HG03571 (cell line): Measurements from ENCODE around the gene GMEB1.
"Not testable (repeated sequence)": the region's sequence is repeated elsewhere in the genome, so short reads cannot be mapped to it uniquely, and the experiment has no call there.

Experiments
- ATAC-seq: cut with Tn5 transposase; IDR thresholded peaks from one replicate; pipeline ENCODE4 v1.9.1; 2021; ENCODE audit not compliant: unreplicated experiment

GMEB1 gene

DNA sequence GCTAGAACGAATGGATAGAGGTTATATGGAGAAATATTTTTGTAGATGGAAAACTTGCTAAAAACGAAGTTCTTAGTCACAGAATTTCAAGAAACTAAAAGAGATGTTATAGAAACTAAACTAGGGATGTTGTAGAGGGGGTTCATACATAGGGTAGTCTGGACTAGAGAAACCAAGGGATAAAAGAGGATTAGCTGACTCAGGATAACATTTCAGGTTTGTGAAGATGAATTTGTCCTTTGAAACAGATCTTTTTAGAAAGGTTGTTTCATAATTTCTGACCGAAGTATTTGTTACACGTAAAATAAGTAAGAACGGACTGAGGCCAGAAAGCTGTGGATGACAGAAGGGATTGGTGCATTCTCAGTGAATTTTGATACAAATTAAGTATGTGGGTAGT, 81.7 kb downstream of the GMEB1 start:
- no peak for ATAC-seq

DNA sequence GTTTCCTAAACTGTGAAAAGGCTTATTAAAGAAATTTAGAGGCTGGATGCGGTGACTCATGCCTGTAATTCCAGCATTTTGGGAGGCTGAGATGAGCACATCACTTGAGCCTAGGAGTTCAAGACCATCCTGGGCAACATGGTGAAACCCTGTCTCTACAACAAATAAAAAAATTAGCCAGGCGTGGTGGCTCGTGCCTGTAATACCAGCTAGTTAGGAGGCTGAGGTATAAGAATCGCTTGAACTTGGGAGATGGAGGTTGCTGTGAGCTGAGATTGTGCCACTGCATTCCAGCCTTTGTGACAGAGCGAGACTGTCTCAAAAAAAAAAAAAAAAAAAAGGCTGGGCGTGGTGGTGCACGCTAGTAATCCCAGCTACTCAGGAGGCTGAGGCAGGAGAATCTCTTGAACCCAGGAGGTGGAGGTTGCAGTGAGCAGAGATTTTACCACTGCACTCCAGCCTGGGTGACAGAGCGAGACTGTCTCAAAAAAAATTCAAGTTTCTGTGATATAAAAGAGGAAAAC, 82.2 kb downstream of the GMEB1 start:
- ATAC-seq: not testable (repeated sequence)

DNA sequence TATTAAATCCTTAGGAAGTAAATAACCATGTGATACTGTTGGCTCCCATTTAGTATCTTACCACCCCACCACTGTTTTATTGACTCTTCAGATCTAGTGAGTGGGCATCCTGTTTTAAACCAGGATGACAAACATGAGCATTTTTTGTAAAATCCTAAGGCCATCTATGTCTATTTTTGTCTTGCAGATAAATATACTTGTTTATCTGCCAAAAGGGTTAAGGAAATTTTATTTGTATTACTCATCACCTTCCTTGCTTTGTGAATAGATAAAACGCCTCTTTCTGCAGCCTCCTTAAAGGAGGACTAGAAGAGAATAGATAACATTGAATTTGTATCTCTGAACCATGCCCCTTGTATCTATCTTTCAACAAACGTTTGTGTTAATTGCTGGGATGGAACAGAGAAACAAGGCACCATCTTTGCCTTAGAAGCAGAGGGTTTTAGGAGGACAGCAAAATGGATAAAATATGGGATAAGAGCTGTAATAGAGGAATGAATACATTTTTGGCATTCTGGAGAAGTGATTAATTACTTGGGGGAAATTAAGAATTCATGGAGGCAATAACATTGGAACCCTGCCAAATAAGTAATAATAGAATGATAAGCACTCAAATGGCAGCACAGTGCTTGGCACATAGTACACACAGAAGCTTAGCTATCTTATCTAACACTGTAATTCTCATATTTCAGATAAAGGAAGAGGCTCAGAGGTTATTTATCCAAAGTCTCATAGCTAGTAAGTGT, 82.9 kb downstream of the GMEB1 start:
- no peak for ATAC-seq

DNA sequence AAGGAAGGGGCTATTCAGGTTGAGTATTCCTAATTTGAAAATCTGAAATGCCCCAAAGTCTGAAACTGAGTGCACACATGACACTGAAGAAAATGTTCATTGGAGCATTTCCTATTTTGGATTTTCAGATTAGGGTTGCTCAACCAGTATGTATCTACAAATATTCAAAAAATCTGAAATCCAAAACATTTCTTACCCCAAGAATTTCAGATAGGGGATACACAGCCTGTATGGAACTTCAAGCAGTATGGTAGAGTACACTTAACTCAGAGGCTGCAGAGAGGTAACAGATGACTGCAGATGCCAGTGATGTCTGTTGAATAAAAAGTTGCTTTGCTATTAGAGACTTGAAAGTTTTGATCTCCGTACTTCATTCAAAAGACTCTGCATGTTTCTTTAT, 87.1 kb downstream of the GMEB1 start:
- no peak for ATAC-seq

DNA sequence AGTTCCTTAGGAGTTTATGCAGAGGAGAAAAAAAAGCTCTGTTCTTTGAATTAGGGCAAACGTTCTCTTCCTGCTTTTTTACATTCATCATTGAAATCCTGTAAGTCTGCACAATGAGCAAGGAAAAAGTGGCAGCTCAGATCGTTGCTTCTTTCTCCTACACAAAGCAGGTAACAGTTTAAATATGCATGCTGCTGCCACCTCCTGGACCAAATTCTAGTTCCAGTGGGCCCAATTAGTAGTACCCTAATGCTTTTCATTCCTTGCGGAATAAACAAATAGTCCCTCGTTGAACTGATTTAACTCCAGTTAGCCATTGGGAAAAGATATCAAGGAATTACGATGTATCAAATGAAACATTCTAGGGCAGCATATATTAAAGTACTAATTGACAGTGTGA, 88.3 kb downstream of the GMEB1 start:
- no peak for ATAC-seq

DNA sequence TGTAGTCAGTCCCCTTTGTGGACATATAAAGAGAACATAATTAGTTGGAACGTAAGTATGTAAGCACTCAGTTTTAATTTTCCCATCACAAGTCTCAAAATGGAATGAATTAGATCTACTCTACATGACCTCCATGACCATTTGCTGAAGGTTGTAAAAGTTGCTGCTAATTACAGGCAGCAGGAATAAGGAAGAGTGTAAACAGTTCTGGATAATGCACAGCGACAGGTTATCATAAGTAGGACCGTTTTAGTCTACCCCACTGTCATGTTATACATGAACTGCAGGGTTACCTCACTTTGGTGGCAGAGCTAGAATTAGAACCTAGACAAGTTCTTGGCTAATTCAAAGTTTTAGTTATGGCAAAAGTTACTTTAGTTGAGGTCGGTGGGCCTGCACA, 89.8 kb downstream of the GMEB1 start:
- ATAC-seq: no peak

DNA sequence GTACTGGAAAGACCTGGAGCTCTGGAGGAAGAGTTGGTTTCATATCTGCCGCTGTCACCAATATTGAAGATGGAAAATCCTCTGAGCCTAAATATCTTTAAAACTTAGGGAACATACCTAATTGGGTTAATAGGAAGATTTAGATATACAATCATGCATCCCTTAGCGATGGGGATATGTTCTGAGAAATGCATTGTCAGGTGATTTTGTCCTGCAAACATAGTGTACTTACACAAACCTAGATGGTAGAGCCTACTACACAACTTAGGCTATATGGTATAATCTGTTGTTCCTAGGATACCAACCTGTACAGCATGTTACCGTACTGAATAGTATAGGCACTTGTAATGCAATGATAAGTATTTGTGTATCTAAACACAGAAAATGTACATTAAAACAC, 90.7 kb downstream of the GMEB1 start:
- no peak for ATAC-seq

DNA sequence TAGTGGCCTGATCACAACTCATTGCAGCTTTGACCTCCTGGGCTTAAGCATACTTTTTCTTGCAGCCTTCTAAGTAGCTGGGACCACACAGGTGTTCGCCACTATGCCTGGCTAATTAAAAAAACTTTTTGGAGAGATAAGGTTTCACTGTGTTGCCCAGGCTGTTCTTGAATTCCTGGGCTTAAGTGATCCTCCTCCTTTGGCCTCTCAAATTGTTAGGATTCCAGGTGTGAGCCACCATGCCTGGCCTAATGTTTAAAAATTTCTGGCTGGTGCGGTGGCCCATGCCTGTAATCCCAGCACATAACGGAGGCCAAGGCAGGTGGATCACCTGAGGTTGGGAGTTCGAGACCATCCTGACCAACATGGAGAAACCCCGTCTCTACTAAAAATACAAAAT, 92.6 kb downstream of the GMEB1 start:
- no peak for ATAC-seq

DNA sequence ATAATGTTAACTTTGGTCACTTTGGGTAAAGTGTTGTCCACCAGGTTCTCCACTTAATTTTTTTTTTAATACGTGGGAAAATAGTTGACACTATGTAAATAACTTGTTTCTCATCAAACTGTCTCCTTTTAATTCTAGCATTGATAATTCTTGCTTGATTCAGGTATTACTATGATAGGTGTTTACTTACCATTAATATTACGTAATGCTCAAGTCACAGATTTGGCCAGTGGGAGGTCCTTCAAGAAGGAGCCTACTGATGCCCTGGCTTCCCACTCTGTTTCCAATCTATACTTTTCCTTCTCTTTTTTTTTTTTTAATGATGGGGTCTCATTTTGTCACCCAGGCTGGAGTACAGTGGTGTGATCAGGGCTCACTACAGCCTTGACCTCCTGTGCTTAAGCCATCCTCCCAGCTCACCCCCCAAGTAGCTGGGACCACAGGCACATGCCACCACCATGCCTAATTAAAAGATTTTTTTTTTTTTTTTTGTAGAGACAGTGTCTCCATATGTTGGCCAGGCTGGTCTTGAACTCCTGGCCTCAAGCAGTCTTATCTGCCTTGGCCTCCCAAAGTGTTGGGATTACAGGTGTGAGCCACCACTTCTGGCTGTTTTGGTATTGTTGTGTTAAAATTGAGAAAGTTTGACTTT, 98.1 kb downstream of the GMEB1 start:
- ATAC-seq: no peak
